Measurements from ENCODE around the gene GCGR. TPM values are rescaled to one million over a fixed set of nuclear protein-coding genes. Genes with fewer than 3 reads are reported as not detected.
A peak's percentile ranks its signal among the peaks of the same experiment; 100 is the strongest.

Gene GCGR
- total RNA-seq, 2 donors from 2014 or later = not detected

- intact Hi-C loops (cut with DNase I) = no loop called here
- DNase-seq = no peak
- Histone ChIP-seq H3K9me3 (no peaks in the 10 kb centered on the region), H3K9ac (ENCODE audit: low read depth in 2 of 2, low read length in 2 of 2) (no peak overlapping the region), H3K4me1 (peaks cover 14% of the 10 kb centered on the region), H3K36me3 (no peaks in the 10 kb centered on the region), H3K27ac (no peak overlapping the region), H3K4me3 (no peak overlapping the region), H3K27me3 (no peaks in the 10 kb centered on the region)
- no peak for TF ChIP-seq CTCF (IDR thresholded peaks at IDR 0.05)
Observed at GRCh38 chr17:81824595-81824994, 20.6 kb downstream of the GCGR start.

- no peak for TF ChIP-seq CTCF (IDR thresholded peaks at IDR 0.05)
- no peaks in the 10 kb centered on the region for H3K27me3 ChIP-seq
- H3K4me3 ChIP-seq = no peak overlapping the region
- no peaks in the 10 kb centered on the region for H3K9me3 ChIP-seq
- no peak for DNase-seq
- H3K4me1 ChIP-seq = peaks cover 14% of the 10 kb centered on the region
- intact Hi-C loops (cut with DNase I) = no loop called here
- H3K36me3 ChIP-seq = no peaks in the 10 kb centered on the region
- H3K27ac ChIP-seq = no peak overlapping the region
- peak overlapping the region; percentile 4 to 12 for H3K9ac ChIP-seq (ENCODE audit: low read depth in 2 of 2, low read length in 2 of 2)
Observed at GRCh38 chr17:81825841-81826466, 22.0 kb downstream of the GCGR start.

GRCh38 chr17:81828656-81829055, 24.7 kb downstream of the GCGR start:
- Histone ChIP-seq H3K9me3 (no peaks in the 10 kb centered on the region), H3K4me1 (peaks cover 4% of the 10 kb centered on the region), H3K36me3 (no peaks in the 10 kb centered on the region), H3K4me3 (no peak overlapping the region), H3K27me3 (no peaks in the 10 kb centered on the region), H3K9ac (ENCODE audit: low read depth in 2 of 2, low read length in 2 of 2) (no peak overlapping the region), H3K27ac (no peak overlapping the region)
- no peak for DNase-seq
- no peak for TF ChIP-seq CTCF (IDR thresholded peaks at IDR 0.05)
- intact Hi-C loops (cut with DNase I) = no loop called here

GRCh38 chr17:81829858-81830257, 25.9 kb downstream of the GCGR start:
- H3K27ac ChIP-seq = no peak overlapping the region
- H3K4me3 ChIP-seq = no peak overlapping the region
- no peak for TF ChIP-seq CTCF (IDR thresholded peaks at IDR 0.05)
- H3K27me3 ChIP-seq = no peaks in the 10 kb centered on the region
- H3K36me3 ChIP-seq = no peaks in the 10 kb centered on the region
- intact Hi-C loops (cut with DNase I) = no loop called here
- H3K9me3 ChIP-seq = no peaks in the 10 kb centered on the region
- H3K9ac ChIP-seq (ENCODE audit: low read depth in 2 of 2, low read length in 2 of 2) = no peak overlapping the region
- peaks cover 4% of the 10 kb centered on the region for H3K4me1 ChIP-seq
- DNase-seq = no peak

- no peak for DNase-seq
- no peaks in the 10 kb centered on the region for H3K27me3 ChIP-seq
- no peaks in the 10 kb centered on the region for H3K9me3 ChIP-seq
- H3K4me1 ChIP-seq = peaks cover 4% of the 10 kb centered on the region
- H3K4me3 ChIP-seq = no peak overlapping the region
- H3K27ac ChIP-seq = no peak overlapping the region
- intact Hi-C loops (cut with DNase I) = no loop called here
- no peak for TF ChIP-seq CTCF (IDR thresholded peaks at IDR 0.05)
- peak overlapping the region; percentile 12 to 62 for H3K9ac ChIP-seq (ENCODE audit: low read depth in 2 of 2, low read length in 2 of 2)
- no peaks in the 10 kb centered on the region for H3K36me3 ChIP-seq
Observed at GRCh38 chr17:81831563-81831956, 27.6 kb downstream of the GCGR start.

Data from colonic mucosa (tissue), 4 donors.